CD4-positive, alpha-beta memory T cell (primary cell): Measurements from ENCODE around the gene PCDHB3. TPM values are rescaled to one million over a fixed set of nuclear protein-coding genes. Genes with fewer than 3 reads are reported as not detected.

Source experiments
- CTCF ChIA-PET: fragments of 350-600 bp; sonication (Branson Sonifier 250); formaldehyde crosslinking; loops from one replicate; lab custom pipeline; 2021; ENCODE audit warnings: inconsistent platforms; ENCODE audit not compliant: partially characterized antibody; lab: Charles Lee
- POLR2A ChIA-PET: fragments of 350-600 bp; sonication (Branson Sonifier 250); formaldehyde crosslinking; loops from one replicate; lab custom pipeline; 2021; ENCODE audit not compliant: partially characterized antibody; lab: Charles Lee
- DNase-seq, 5 donors: peaks; one replicate each; pipeline versions ENCODE4 v3.0.0 to v3.0.0-alpha.2; 2020 to 2022; ENCODE audit warnings: mixed read lengths in 1 of 5
- H3K27ac ChIP-seq: one replicate; pipeline ENCODE4 v1.7.0; 2013; ENCODE audit warnings: low read depth, low read length
- H3K27me3 ChIP-seq: 2 replicates; pipeline ENCODE4 v1.7.0; 2013; ENCODE audit warnings: mild to moderate bottlenecking, low read length, moderate library complexity; ENCODE audit not compliant: insufficient read depth
- H3K36me3 ChIP-seq: 2 replicates; pipeline ENCODE4 v1.7.0; 2013; ENCODE audit warnings: mild to moderate bottlenecking, low read length, moderate library complexity; ENCODE audit not compliant: insufficient read depth
- H3K4me1 ChIP-seq: 2 replicates; pipeline ENCODE4 v1.7.0; 2013; ENCODE audit warnings: mild to moderate bottlenecking, low read length, moderate library complexity; ENCODE audit not compliant: insufficient read depth
- H3K4me3 ChIP-seq, 2 donors: one replicate each; pipeline ENCODE4 v1.7.0; 2013; ENCODE audit warnings: low read length in 2 of 2, mild to moderate bottlenecking in 1 of 2
- H3K9me3 ChIP-seq, 2 donors: one replicate each; pipeline ENCODE4 v1.7.0; 2013; ENCODE audit warnings: low read length in 2 of 2, control low read depth in 1 of 2; ENCODE audit not compliant: control insufficient read depth in 1 of 2
- H3K27ac Mint-ChIP-seq, 7 donors: one replicate each; pipeline ENCODE4 v1.8.0; 2020 to 2021; ENCODE audit warnings: mixed read lengths in 7 of 7, mild to moderate bottlenecking in 6 of 7, inconsistent platforms in 3 of 7, moderate library complexity in 3 of 7
- H3K27me3 Mint-ChIP-seq, 2 donors: one replicate each; pipeline ENCODE4 v1.8.0; 2020 to 2021; ENCODE audit warnings: mixed read lengths in 2 of 2
- H3K36me3 Mint-ChIP-seq, 2 donors: one replicate each; pipeline ENCODE4 v1.8.0; 2020 to 2021; ENCODE audit warnings: mixed read lengths in 2 of 2, inconsistent platforms in 1 of 2, mild to moderate bottlenecking in 1 of 2
- H3K4me1 Mint-ChIP-seq, 4 donors: one replicate each; pipeline ENCODE4 v1.8.0; 2020 to 2021; ENCODE audit warnings: mixed read lengths in 4 of 4, mild to moderate bottlenecking in 1 of 4
- H3K4me3 Mint-ChIP-seq, 8 donors: one replicate each; pipeline ENCODE4 v1.8.0; 2020 to 2021; ENCODE audit warnings: mixed read lengths in 8 of 8, mild to moderate bottlenecking in 7 of 8, moderate library complexity in 6 of 8, inconsistent platforms in 3 of 8
- H3K9me3 Mint-ChIP-seq, 8 donors: one replicate each; pipeline ENCODE4 v1.8.0; 2020 to 2021; ENCODE audit warnings: mixed read lengths in 8 of 8, mild to moderate bottlenecking in 5 of 8, inconsistent platforms in 3 of 8, moderate library complexity in 1 of 8
- intact Hi-C: fragments of 100-400 bp; cut with micrococcal nuclease; formaldehyde crosslinking; loops from one replicate; pipeline ENCODE4 v1.15.1; 2023
- polyA plus RNA-seq, 2 donors: library from polyadenylated mRNA; unstranded; fragments of 300-500 nt; fragmentation: Illumina TruSeq; gene quantifications; one replicate each; pipeline ENCODE4 v1.2.3, GENCODE V29; 2021
- total RNA-seq, 2 experiments: library from RNA; stranded (reverse); gene quantifications; one replicate each; pipeline ENCODE4 v1.2.3, GENCODE V29; 2021

PCDHB3 gene
- total RNA-seq: not detected
- polyA plus RNA-seq: not detected

GRCh38 chr5:141100243-141100805 is at the start of gene PCDHB3:
TSS of gene PCDHB3 (plus strand) at chr5:141100473. CDS start at chr5:141100650, 177 bp downstream.
- peak within 1 kb of the TSS in 1 of 8 donors; percentile 26 for H3K4me3 Mint-ChIP-seq
- peaks cover 4 to 15% of the 10 kb centered on the region in 2 donors for H3K27me3 Mint-ChIP-seq
- ChIA-PET CTCF (no interaction called here), POLR2A (no interaction called here)
- Histone ChIP-seq H3K27ac (no peak within 1 kb of the TSS), H3K9me3 (no peaks in the 10 kb centered on the region), H3K36me3 (no peaks in the 10 kb centered on the region), H3K27me3 (no peaks in the 10 kb centered on the region), H3K4me1 (no peaks in the 10 kb centered on the region), H3K4me3 (no peak within 1 kb of the TSS)
- peak within 1 kb of the TSS in 1 of 7 donors; percentile 6 for H3K27ac Mint-ChIP-seq
- DNase-seq: peak in 3 of 5 donors; percentile 6 to 40 (median 9)
- peaks cover 0 to 2% (median 0%) of the 10 kb centered on the region in 4 donors for H3K4me1 Mint-ChIP-seq
- intact Hi-C loops: no loop called here
- no peaks in the 10 kb centered on the region for H3K36me3 Mint-ChIP-seq
- H3K9me3 Mint-ChIP-seq: peaks cover 0 to 46% (median 37%) of the 10 kb centered on the region in 8 donors

- intact Hi-C loops: no loop called here
- H3K9me3 ChIP-seq: no peaks in the 10 kb centered on the region
- ChIA-PET POLR2A (no interaction called here), CTCF (no interaction called here)
- H3K4me3 ChIP-seq: no peak within 1 kb of the TSS
- H3K27ac ChIP-seq: no peak within 1 kb of the TSS
- Mint-ChIP-seq H3K4me3 (peak within 1 kb of the TSS; percentile 39 to 71 (median 68)), H3K9me3 (peaks cover 0 to 36% (median 18%) of the 10 kb centered on the region in 8 donors), H3K27ac (no peak within 1 kb of the TSS), H3K36me3 (peaks cover 0 to 1% of the 10 kb centered on the region in 2 donors), H3K27me3 (peaks cover 31 to 41% of the 10 kb centered on the region in 2 donors), H3K4me1 (peaks cover 0 to 11% (median 2%) of the 10 kb centered on the region in 4 donors)
- H3K36me3 ChIP-seq: no peaks in the 10 kb centered on the region
- H3K4me1 ChIP-seq: no peaks in the 10 kb centered on the region
- H3K27me3 ChIP-seq: no peaks in the 10 kb centered on the region
- DNase-seq: no peak
These were observed 49.4 kb upstream of the PCDHB3 start, which contains the start of gene PCDHB1 for GRCh38 chr5:141050622-141051520. TSS of gene PCDHB1 (plus strand) at chr5:141051374. CDS start at chr5:141051471, 97 bp downstream.

GRCh38 chr5:141051521-141051866 is 48.8 kb upstream of the PCDHB3 start:
- CTCF ChIA-PET: no interaction called here
- H3K4me3 ChIP-seq: no peak overlapping the region

GRCh38 chr5:141077826-141078225 is 22.4 kb upstream of the PCDHB3 start:
- Histone ChIP-seq H3K27ac (no peak overlapping the region), H3K9me3 (no peaks in the 10 kb centered on the region), H3K4me3 (no peak overlapping the region), H3K27me3 (no peaks in the 10 kb centered on the region), H3K36me3 (no peaks in the 10 kb centered on the region), H3K4me1 (no peaks in the 10 kb centered on the region)
- POLR2A ChIA-PET: no interaction called here
- DNase-seq: no peak
- intact Hi-C loops: no loop called here
- CTCF ChIA-PET: no interaction called here
- Mint-ChIP-seq H3K27ac (no peak overlapping the region), H3K27me3 (peaks cover 6 to 12% of the 10 kb centered on the region in 2 donors), H3K4me1 (peaks cover 0 to 4% (median 0%) of the 10 kb centered on the region in 4 donors), H3K36me3 (no peaks in the 10 kb centered on the region), H3K4me3 (no peak overlapping the region), H3K9me3 (peaks cover 0 to 18% (median 11%) of the 10 kb centered on the region in 8 donors)

More at GRCh38 chr5:141051521-141051866, 48.8 kb upstream of the PCDHB3 start:
- Histone ChIP-seq H3K4me1 (no peaks in the 10 kb centered on the region), H3K36me3 (no peaks in the 10 kb centered on the region), H3K27ac (no peak overlapping the region), H3K9me3 (no peaks in the 10 kb centered on the region), H3K27me3 (no peaks in the 10 kb centered on the region)
- H3K27ac Mint-ChIP-seq: no peak overlapping the region
- H3K4me3 Mint-ChIP-seq: peak overlapping the region; percentile 39 to 71 (median 68)
- intact Hi-C loops: no loop called here
- peaks cover 0 to 36% (median 18%) of the 10 kb centered on the region in 8 donors for H3K9me3 Mint-ChIP-seq
- peaks cover 31 to 41% of the 10 kb centered on the region in 2 donors for H3K27me3 Mint-ChIP-seq
- DNase-seq: no peak
- POLR2A ChIA-PET: no interaction called here
- H3K36me3 Mint-ChIP-seq: peaks cover 0 to 1% of the 10 kb centered on the region in 2 donors
- H3K4me1 Mint-ChIP-seq: peaks cover 0 to 11% (median 2%) of the 10 kb centered on the region in 4 donors

- H3K27me3 Mint-ChIP-seq: peaks cover 9 to 11% of the 10 kb centered on the region in 2 donors
- no peaks in the 10 kb centered on the region for H3K36me3 ChIP-seq
- no peak overlapping the region for H3K4me3 Mint-ChIP-seq
- H3K36me3 Mint-ChIP-seq: peaks cover 0 to 5% of the 10 kb centered on the region in 2 donors
- H3K27me3 ChIP-seq: no peaks in the 10 kb centered on the region
- H3K4me1 ChIP-seq: no peaks in the 10 kb centered on the region
- no peak for DNase-seq
- no peak overlapping the region for H3K27ac Mint-ChIP-seq
- ChIA-PET CTCF (no interaction called here), POLR2A (no interaction called here)
- intact Hi-C loops: loop anchor here (5.0 kb wide), 1 partner anchor 430 kb away; no protein-coding TSS in a partner anchor
- no peak overlapping the region for H3K27ac ChIP-seq
- H3K9me3 ChIP-seq: no peaks in the 10 kb centered on the region
- H3K4me3 ChIP-seq: no peak overlapping the region
- peaks cover 2 to 15% (median 6%) of the 10 kb centered on the region in 4 donors for H3K4me1 Mint-ChIP-seq
- H3K9me3 Mint-ChIP-seq: peaks cover 0 to 27% (median 16%) of the 10 kb centered on the region in 8 donors
These were observed 18.0 kb upstream of the PCDHB3 start for GRCh38 chr5:141082228-141082627.

GRCh38 chr5:141084487-141084989 is 15.7 kb upstream of the PCDHB3 start:
- Mint-ChIP-seq H3K27me3 (peaks cover 7 to 14% of the 10 kb centered on the region in 2 donors), H3K4me3 (peak overlapping the region; percentile 82 to 95 (median 90)), H3K27ac (peak overlapping the region in 4 of 7 donors; percentile 38 to 83 (median 58)), H3K9me3 (peaks cover 0 to 35% (median 13%) of the 10 kb centered on the region in 8 donors), H3K4me1 (peaks cover 2 to 15% (median 6%) of the 10 kb centered on the region in 4 donors), H3K36me3 (peaks cover 0 to 5% of the 10 kb centered on the region in 2 donors)
- Histone ChIP-seq H3K4me1 (no peaks in the 10 kb centered on the region), H3K36me3 (no peaks in the 10 kb centered on the region), H3K27ac (no peak overlapping the region), H3K4me3 (peak overlapping the region in 1 of 2 donors; percentile 15), H3K9me3 (no peaks in the 10 kb centered on the region), H3K27me3 (no peaks in the 10 kb centered on the region)
- POLR2A ChIA-PET: no interaction called here
- CTCF ChIA-PET: interaction anchor here (1.0 to 1.1 kb wide), 2 partner anchors 19 to 479 kb away, joined by 3 read pairs; no protein-coding TSS in a partner anchor
- intact Hi-C loops: loop anchor here (1.0 to 5.0 kb wide), 3 partner anchors 236 to 474 kb away; partner anchors contain the start of gene TAF7
- peak; percentile 31 to 57 (median 41) for DNase-seq
